Measurements from ENCODE around the gene PPP2R2B.

DNA sequence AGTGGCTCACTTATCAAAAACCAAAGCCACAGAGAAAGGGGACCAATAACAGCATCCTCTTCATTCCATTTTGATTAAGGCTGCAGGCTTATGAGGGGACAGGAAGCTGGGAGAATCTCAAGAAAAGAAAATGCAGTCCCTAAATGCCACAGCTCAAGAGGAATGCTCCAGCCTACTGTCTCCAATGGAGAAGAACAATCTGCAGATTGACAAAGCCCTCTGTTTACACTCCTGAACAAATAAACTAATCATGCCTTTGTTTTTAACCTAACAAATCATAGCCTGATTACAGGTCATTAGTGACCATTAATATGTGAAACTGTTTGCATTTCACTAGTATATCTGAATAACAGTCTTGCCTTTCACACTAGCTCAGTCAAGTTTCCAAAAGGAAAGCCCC, 26.5 kb downstream of the PPP2R2B start:
- TF ChIP-seq, protein P1, sequence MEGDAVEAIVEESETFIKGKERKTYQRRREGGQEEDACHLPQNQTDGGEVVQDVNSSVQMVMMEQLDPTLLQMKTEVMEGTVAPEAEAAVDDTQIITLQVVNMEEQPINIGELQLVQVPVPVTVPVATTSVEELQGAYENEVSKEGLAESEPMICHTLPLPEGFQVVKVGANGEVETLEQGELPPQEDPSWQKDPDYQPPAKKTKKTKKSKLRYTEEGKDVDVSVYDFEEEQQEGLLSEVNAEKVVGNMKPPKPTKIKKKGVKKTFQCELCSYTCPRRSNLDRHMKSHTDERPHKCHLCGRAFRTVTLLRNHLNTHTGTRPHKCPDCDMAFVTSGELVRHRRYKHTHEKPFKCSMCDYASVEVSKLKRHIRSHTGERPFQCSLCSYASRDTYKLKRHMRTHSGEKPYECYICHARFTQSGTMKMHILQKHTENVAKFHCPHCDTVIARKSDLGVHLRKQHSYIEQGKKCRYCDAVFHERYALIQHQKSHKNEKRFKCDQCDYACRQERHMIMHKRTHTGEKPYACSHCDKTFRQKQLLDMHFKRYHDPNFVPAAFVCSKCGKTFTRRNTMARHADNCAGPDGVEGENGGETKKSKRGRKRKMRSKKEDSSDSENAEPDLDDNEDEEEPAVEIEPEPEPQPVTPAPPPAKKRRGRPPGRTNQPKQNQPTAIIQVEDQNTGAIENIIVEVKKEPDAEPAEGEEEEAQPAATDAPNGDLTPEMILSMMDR (conservative IDR thresholded peaks at IDR 0.05; ENCODE audit: low read depth, low read length) = no peak
- no peak for TF ChIP-seq EZH2 (IDR thresholded peaks at IDR 0.05; ENCODE audit: low read length, unreplicated experiment)
- no peak for TF ChIP-seq EZH2phosphoT487 (IDR thresholded peaks at IDR 0.05; ENCODE audit: borderline replicate concordance, low read length)

Data from PC-3 (cell line).